ENCODE results near the gene SOX18.

DNA sequence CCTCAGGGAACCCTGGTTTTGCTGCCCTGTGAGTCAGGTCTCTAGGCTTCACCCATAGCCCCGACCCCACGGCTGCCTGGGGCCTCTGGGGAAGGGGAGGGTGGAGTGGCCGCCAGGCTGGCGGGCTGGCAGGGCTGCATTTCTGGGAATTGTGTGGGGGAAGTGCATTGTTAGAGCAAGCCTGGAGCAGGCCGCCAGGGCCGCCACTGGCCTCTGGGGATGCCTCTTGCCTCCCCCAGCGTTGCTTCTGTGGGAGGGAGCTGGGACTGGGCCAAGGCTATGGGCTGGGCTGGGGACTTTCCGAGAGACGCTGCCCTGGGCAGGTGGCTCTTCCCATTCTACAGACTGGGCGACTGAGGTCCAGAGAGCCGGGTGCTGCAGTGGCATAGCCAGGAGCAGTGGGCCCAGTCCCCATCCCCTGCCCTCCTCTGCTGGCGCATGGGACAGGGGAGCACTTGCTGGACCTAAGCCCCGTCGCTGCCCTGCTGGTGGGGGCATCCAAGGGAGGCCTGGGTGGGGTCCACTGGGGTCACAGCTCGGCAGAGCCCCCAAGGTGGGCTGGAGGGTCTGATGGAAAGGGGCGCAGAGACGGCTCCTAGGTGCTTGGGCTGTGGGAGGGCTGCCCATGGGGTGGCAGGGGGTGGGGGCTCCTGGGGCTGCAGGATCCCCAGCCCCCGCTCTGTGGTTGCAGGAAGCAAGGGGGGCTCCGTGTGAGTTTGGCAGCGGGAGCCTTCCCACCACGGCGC lies 6.6 kb upstream of the SOX18 start:
- TF ChIP-seq ZNF565 (CRISPR knock-in tag; conservative IDR thresholded peaks at IDR 0.05; ENCODE audit: low read depth) (no peak), RARB (CRISPR knock-in tag; IDR thresholded peaks at IDR 0.05) (no peak)
- TF ChIP-seq, protein P1, sequence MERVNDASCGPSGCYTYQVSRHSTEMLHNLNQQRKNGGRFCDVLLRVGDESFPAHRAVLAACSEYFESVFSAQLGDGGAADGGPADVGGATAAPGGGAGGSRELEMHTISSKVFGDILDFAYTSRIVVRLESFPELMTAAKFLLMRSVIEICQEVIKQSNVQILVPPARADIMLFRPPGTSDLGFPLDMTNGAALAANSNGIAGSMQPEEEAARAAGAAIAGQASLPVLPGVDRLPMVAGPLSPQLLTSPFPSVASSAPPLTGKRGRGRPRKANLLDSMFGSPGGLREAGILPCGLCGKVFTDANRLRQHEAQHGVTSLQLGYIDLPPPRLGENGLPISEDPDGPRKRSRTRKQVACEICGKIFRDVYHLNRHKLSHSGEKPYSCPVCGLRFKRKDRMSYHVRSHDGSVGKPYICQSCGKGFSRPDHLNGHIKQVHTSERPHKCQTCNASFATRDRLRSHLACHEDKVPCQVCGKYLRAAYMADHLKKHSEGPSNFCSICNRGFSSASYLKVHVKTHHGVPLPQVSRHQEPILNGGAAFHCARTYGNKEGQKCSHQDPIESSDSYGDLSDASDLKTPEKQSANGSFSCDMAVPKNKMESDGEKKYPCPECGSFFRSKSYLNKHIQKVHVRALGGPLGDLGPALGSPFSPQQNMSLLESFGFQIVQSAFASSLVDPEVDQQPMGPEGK (CRISPR knock-in tag; IDR thresholded peaks at IDR 0.05; ENCODE audit: borderline replicate concordance), result peak; percentile 81; the same call in 1 of the 2 replicates
